ENCODE measurements around the gene DNAH12.
"Not testable (repeated sequence)": the region's sequence is repeated elsewhere in the genome, so short reads cannot be mapped to it uniquely, and the experiment has no call there.

- not testable (repeated sequence) for TF ChIP-seq RARB, ISL1, CSRNP3 (CRISPR knock-in tag; IDR thresholded peaks at IDR 0.05)
Observed at GRCh38 chr3:57448489-57448888, 95.7 kb downstream of the DNAH12 start.
